ENCODE measurements around the gene CLCNKB. TPM values are rescaled to one million over a fixed set of nuclear protein-coding genes. Genes with fewer than 3 reads are reported as not detected.

CLCNKB gene
- total and polyA plus RNA-seq, 7 donors, result 0.04 to 0.71 (median 0.30) TPM; not detected in 3

- intact Hi-C loops (cut with DNase I), result no loop called here
- Histone ChIP-seq H3K27me3 (no peaks in the 10 kb centered on the region), H3K4me1 (peaks cover 0 to 9% (median 3%) of the 10 kb centered on the region in 4 donors), H3K36me3 (no peaks in the 10 kb centered on the region), H3K4me3 (no peak overlapping the region), H3K27ac (no peak overlapping the region), H3K9me3 (no peaks in the 10 kb centered on the region)
- TF ChIP-seq POLR2AphosphoS5 (IDR thresholded peaks at IDR 0.05) (no peak), CTCF (IDR thresholded peaks at IDR 0.05) (no peak), POLR2A (IDR thresholded peaks at IDR 0.05) (no peak), EP300 (IDR thresholded peaks at IDR 0.05) (no peak)
- peak; percentile 77 for DNase-seq
- WGBS, 2 donors, result 47 to 49% methylated on average over 13 of the region's 13 CpGs
Measured at GRCh38 chr1:16064536-16065268, 21.1 kb downstream of the CLCNKB start.

GRCh38 chr1:16065269-16065576 lies 21.6 kb downstream of the CLCNKB start:
- no peak overlapping the region for H3K4me3 ChIP-seq
- DNase-seq, result no peak
- no peak for TF ChIP-seq CTCF (IDR thresholded peaks at IDR 0.05)
- no peaks in the 10 kb centered on the region for H3K27me3 ChIP-seq
- no peaks in the 10 kb centered on the region for H3K9me3 ChIP-seq
- intact Hi-C loops (cut with DNase I), result no loop called here
- no peak overlapping the region for H3K27ac ChIP-seq
- peaks cover 0 to 9% (median 3%) of the 10 kb centered on the region in 4 donors for H3K4me1 ChIP-seq
- 82 to 85% methylated on average over 8 of the region's 8 CpGs for WGBS, 2 donors
- no peaks in the 10 kb centered on the region for H3K36me3 ChIP-seq

GRCh38 chr1:16066245-16066644 lies 22.7 kb downstream of the CLCNKB start:
- intact Hi-C loops (cut with DNase I), result no loop called here
- TF ChIP-seq EP300 (IDR thresholded peaks at IDR 0.05), result no peak
- no peak for TF ChIP-seq POLR2AphosphoS5 (IDR thresholded peaks at IDR 0.05)
- TF ChIP-seq CTCF (IDR thresholded peaks at IDR 0.05), result no peak
- no peak for TF ChIP-seq POLR2A (IDR thresholded peaks at IDR 0.05)
- WGBS, 2 donors, result 79 to 87% methylated on average over 4 of the region's 4 CpGs
- Histone ChIP-seq H3K27me3 (no peaks in the 10 kb centered on the region), H3K9me3 (no peaks in the 10 kb centered on the region), H3K4me3 (no peak overlapping the region), H3K4me1 (peaks cover 0 to 9% (median 3%) of the 10 kb centered on the region in 4 donors), H3K27ac (no peak overlapping the region), H3K36me3 (no peaks in the 10 kb centered on the region)
- no peak for DNase-seq

- Histone ChIP-seq H3K27ac (no peak overlapping the region), H3K36me3 (no peaks in the 10 kb centered on the region), H3K9me3 (no peaks in the 10 kb centered on the region), H3K27me3 (no peaks in the 10 kb centered on the region), H3K4me1 (peaks cover 0 to 9% (median 3%) of the 10 kb centered on the region in 4 donors), H3K4me3 (no peak overlapping the region)
- intact Hi-C loops (cut with DNase I), result no loop called here
- no peak for DNase-seq
- 12 to 54% methylated on average over 6 of the region's 6 CpGs for WGBS, 2 donors
- TF ChIP-seq CTCF (IDR thresholded peaks at IDR 0.05), result no peak
Measured at GRCh38 chr1:16067127-16067768, 23.7 kb downstream of the CLCNKB start.

- DNase-seq, result no peak
- TF ChIP-seq CTCF (IDR thresholded peaks at IDR 0.05), result no peak
- Histone ChIP-seq H3K27me3 (peaks cover 0 to 4% (median 4%) of the 10 kb centered on the region in 3 donors), H3K27ac (no peak overlapping the region), H3K4me3 (no peak overlapping the region), H3K36me3 (no peaks in the 10 kb centered on the region), H3K4me1 (peaks cover 0 to 11% (median 5%) of the 10 kb centered on the region in 4 donors), H3K9me3 (no peaks in the 10 kb centered on the region)
- intact Hi-C loops (cut with DNase I), result no loop called here
- WGBS, 2 donors, result 76% methylated on average over 13 of the region's 13 CpGs
Measured at GRCh38 chr1:16067933-16068332, 24.4 kb downstream of the CLCNKB start.

Measured in sigmoid colon (tissue), 7 donors.